ENCODE results near the gene RAPGEF6. TPM values are rescaled to one million over a fixed set of nuclear protein-coding genes. Genes with fewer than 3 reads are reported as not detected.
A peak's percentile ranks its signal among the peaks of the same experiment; 100 is the strongest.

Gene RAPGEF6
- total and polyA plus RNA-seq, 9 of the 15 experiments (the other 6 are each of a cell fraction or from before 2014, with no cell fraction given) = 2.7 to 23.4 (median 12.7) TPM

DNA sequence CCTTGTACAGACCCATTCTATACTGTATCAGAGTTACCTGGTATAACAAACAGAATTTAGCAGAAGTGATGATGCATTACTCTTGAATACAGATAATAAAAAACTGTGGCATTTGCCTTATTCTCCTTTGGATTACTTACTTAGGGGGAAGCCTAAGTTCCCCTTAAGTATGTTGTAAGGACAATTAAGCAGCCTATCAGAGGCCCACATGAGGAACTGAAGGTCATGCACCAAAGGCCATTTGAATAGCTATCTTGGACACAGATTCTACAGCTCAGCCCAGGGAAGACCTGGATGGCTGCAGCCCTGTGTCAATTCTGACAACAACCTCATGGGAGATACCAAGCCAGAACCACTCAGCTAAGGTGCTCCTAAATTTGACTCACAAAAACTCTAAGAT lies 125.2 kb downstream of the RAPGEF6 start:
- ATAC-seq (peak; percentile 27; the same call in 1 of the 3 replicates), FAIRE-seq (no peak), DNase-seq (ENCODE audit: extremely low read depth in 1 of 4, low spot score in 3 of 4) (no peak)
- in situ Hi-C loops (cut with MboI) (no loop called here), intact Hi-C loops (cut with micrococcal nuclease) (no loop called here)
- Histone ChIP-seq H3K79me2 (ENCODE audit: control insufficient read depth, insufficient read depth, low read length) (no peaks in the 10 kb centered on the region; the same call in 2 of the 3 replicates), H3K27ac (ENCODE audit: extremely low read depth, low read depth, low read length) (no peak overlapping the region), H3K27me3 (ENCODE audit: control insufficient read depth in 2 of 2, insufficient read depth in 2 of 2, low read length in 2 of 2) (no peaks in the 10 kb centered on the region), H3K36me3 (ENCODE audit: control insufficient read depth, insufficient read depth, low read length) (peaks cover 41% of the 10 kb centered on the region; the same call in 2 of the 3 replicates), H3K4me2 (ENCODE audit: insufficient read depth, low read length) (no peak overlapping the region), H3K4me1 (replicated peaks in 1 of 2; ENCODE audit: control insufficient read depth in 2 of 2, insufficient read depth in 2 of 2, low read length in 2 of 2) (no peaks in the 10 kb centered on the region), H2AFZ (ENCODE audit: low read depth, low read length) (no peak overlapping the region), H3K9ac (ENCODE audit: insufficient read depth in 1 of 2, low read depth in 2 of 2, low read length in 2 of 2) (no peak overlapping the region), H3K4me3 (no peak overlapping the region), H3K9me1 (ENCODE audit: control insufficient read depth, insufficient read depth, low read length) (no peaks in the 10 kb centered on the region), H3K9me3 (replicated peaks; ENCODE audit: control insufficient read depth, insufficient read depth, low read depth, low read length) (no peaks in the 10 kb centered on the region), H4K20me1 (replicated peaks; ENCODE audit: control insufficient read depth, insufficient read depth, low read length) (no peaks in the 10 kb centered on the region)
- POLR2A ChIA-PET = interaction anchor here (0.7 kb wide), 1 partner anchor 14 kb away, joined by 3 read pairs; no protein-coding TSS in a partner anchor
- no TSS peak for BruUV-seq (replicated peaks)
- CTCF ChIA-PET (ENCODE audit: low intra/inter-chr PET ratio) = no interaction called here
- TF ChIP-seq POLR2AphosphoS2 (IDR thresholded peaks at IDR 0.05; ENCODE audit: low read length) = no peak
- no peak for TF ChIP-seq EWSR1 (IDR thresholded peaks at IDR 0.05; ENCODE audit: borderline replicate concordance, low read depth, partially characterized antibody)
- TF ChIP-seq POLR2AphosphoS5 (IDR thresholded peaks at IDR 0.05; ENCODE audit: control insufficient read depth, insufficient read depth, low read depth, low read length) = no peak
- TF ChIP-seq, protein P1, sequence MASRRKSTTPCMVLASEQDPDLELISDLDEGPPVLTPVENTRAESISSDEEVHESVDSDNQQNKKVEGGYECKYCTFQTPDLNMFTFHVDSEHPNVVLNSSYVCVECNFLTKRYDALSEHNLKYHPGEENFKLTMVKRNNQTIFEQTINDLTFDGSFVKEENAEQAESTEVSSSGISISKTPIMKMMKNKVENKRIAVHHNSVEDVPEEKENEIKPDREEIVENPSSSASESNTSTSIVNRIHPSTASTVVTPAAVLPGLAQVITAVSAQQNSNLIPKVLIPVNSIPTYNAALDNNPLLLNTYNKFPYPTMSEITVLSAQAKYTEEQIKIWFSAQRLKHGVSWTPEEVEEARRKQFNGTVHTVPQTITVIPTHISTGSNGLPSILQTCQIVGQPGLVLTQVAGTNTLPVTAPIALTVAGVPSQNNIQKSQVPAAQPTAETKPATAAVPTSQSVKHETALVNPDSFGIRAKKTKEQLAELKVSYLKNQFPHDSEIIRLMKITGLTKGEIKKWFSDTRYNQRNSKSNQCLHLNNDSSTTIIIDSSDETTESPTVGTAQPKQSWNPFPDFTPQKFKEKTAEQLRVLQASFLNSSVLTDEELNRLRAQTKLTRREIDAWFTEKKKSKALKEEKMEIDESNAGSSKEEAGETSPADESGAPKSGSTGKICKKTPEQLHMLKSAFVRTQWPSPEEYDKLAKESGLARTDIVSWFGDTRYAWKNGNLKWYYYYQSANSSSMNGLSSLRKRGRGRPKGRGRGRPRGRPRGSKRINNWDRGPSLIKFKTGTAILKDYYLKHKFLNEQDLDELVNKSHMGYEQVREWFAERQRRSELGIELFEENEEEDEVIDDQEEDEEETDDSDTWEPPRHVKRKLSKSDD (conservative IDR thresholded peaks at IDR 0.05; ENCODE audit: low read length) = no peak
- TF ChIP-seq ZNF551 (CRISPR knock-in tag; IDR thresholded peaks at IDR 0.05) = no peak
- TF ChIP-seq SMAD2 (IDR thresholded peaks at IDR 0.05; ENCODE audit: low read depth, low read length) = no peak

All from K562 (cell line).